Hepatocyte (in vitro differentiated cells): ENCODE measurements around the gene PDE4D. TPM values are rescaled to one million over a fixed set of nuclear protein-coding genes. Genes with fewer than 3 reads are reported as not detected.

Experiments used
- DNase-seq: peaks from one replicate; pipeline ENCODE4 v3.0.0-alpha.2; 2016; ENCODE audit warnings: low spot score
- H2AFZ ChIP-seq: fragments of 200-600 bp; sonication (generic); 2 replicates; pipeline ENCODE4 v1.6.0; 2016; ENCODE audit warnings: antibody characterized with exemption, mild to moderate bottlenecking
- H3K27ac ChIP-seq: fragments of 200-600 bp; sonication (generic); 2 replicates; pipeline ENCODE4 v1.5.1; 2016; ENCODE audit warnings: mild to moderate bottlenecking
- H3K27me3 ChIP-seq: fragments of 200-600 bp; sonication (generic); 2 replicates; pipeline ENCODE4 v1.6.1; 2016
- H3K36me3 ChIP-seq: fragments of 200-600 bp; sonication (generic); replicated peaks from 2 replicates; pipeline ENCODE4 v1.5.1; 2016; ENCODE audit warnings: low read depth; ENCODE audit not compliant: insufficient read depth
- H3K4me1 ChIP-seq: fragments of 200-600 bp; sonication (generic); 2 replicates; pipeline ENCODE4 v1.5.1; 2016; ENCODE audit warnings: mild to moderate bottlenecking, moderate library complexity; ENCODE audit not compliant: insufficient read depth
- H3K4me2 ChIP-seq: fragments of 200-600 bp; sonication (generic); 2 replicates; pipeline ENCODE4 v1.6.0; 2016
- H3K4me3 ChIP-seq: fragments of 200-600 bp; sonication (generic); 2 replicates; pipeline ENCODE4 v1.5.1; 2016; ENCODE audit warnings: mild to moderate bottlenecking
- H3K79me2 ChIP-seq: fragments of 200-600 bp; sonication (generic); 2 replicates; pipeline ENCODE4 v1.6.0; 2017; ENCODE audit warnings: mild to moderate bottlenecking
- H3K9me2 ChIP-seq: fragments of 200-600 bp; sonication (generic); replicated peaks from 2 replicates; pipeline ENCODE4 v1.6.0; 2017; ENCODE audit warnings: mild to moderate bottlenecking; ENCODE audit not compliant: insufficient read depth
- H3K9me3 ChIP-seq: fragments of 200-600 bp; sonication (generic); 2 replicates; pipeline ENCODE4 v1.5.1; 2016; ENCODE audit warnings: low read depth, mild to moderate bottlenecking
- H4K20me1 ChIP-seq: fragments of 200-600 bp; sonication (generic); 2 replicates; pipeline ENCODE4 v1.6.0; 2016; ENCODE audit warnings: mild to moderate bottlenecking; ENCODE audit not compliant: insufficient read depth, poor library complexity, severe bottlenecking
- CTCF ChIP-seq: fragments of 200-600 bp; sonication (generic); IDR thresholded peaks from 2 replicates; pipeline ENCODE4 v1.5.1; 2016; ENCODE audit warnings: antibody characterized with exemption, mild to moderate bottlenecking; ENCODE audit not compliant: poor library complexity
- EZH2 ChIP-seq: fragments of 200-600 bp; sonication (generic); IDR thresholded peaks from 2 replicates; pipeline ENCODE4 v1.6.1; 2016; ENCODE audit warnings: antibody characterized with exemption, mild to moderate bottlenecking, borderline replicate concordance
- EZH2phosphoT487 ChIP-seq: fragments of 200-600 bp; sonication (generic); IDR thresholded peaks from one replicate; pipeline ENCODE4 v1.6.1; 2018; ENCODE audit warnings: antibody characterized with exemption, mild to moderate bottlenecking, low read depth, moderate library complexity; ENCODE audit not compliant: unreplicated experiment, severe bottlenecking
- whole genome bisulfite sequencing: methylation state at CpG from one replicate; pipeline ENCODE4 v1.1.6; 2016; ENCODE audit warnings: low lambda C conversion rate; ENCODE audit errors: missing lambda C conversion rate; 5-methylcytosine and 5-hydroxymethylcytosine counted together
- polyA plus RNA-seq: library from polyadenylated mRNA; unstranded; fragments of >200 nt; fragmentation: Nextera tagmentation; extraction: Ambion mirVana; gene quantifications from 2 replicates; pipeline ENCODE4 v1.2.1, GENCODE V29; 2016
- total RNA-seq: library from RNA; depleted of rRNA; stranded (reverse); fragments of >200 nt; gene quantifications from 2 replicates; pipeline ENCODE4 v1.2.3, GENCODE V29; 2014

PDE4D gene
- total and polyA plus RNA-seq, 2 experiments from 2014 or later = 14.5 to 45.2 TPM

- WGBS = 96% methylated on average over 3 of the region's 3 CpGs
- TF ChIP-seq EZH2phosphoT487 (no peak), EZH2 (no peak), CTCF (no peak)
- no peaks in the 10 kb centered on the region for H3K27me3 ChIP-seq
These were observed 838.5 kb downstream of the PDE4D start for GRCh38 chr5:59054963-59055528.

GRCh38 chr5:59051951-59052350, 841.6 kb downstream of the PDE4D start:
- Histone ChIP-seq H3K9me3 (no peaks in the 10 kb centered on the region), H3K79me2 (no peaks in the 10 kb centered on the region), H3K4me2 (no peak overlapping the region), H4K20me1 (no peaks in the 10 kb centered on the region), H3K27me3 (no peaks in the 10 kb centered on the region), H3K4me3 (no peak overlapping the region), H3K36me3 (no peaks in the 10 kb centered on the region), H2AFZ (no peak overlapping the region), H3K4me1 (no peaks in the 10 kb centered on the region), H3K9me2 (no peaks in the 10 kb centered on the region), H3K27ac (no peak overlapping the region)
- no peak for TF ChIP-seq EZH2phosphoT487
- no peak for TF ChIP-seq CTCF
- no peak for TF ChIP-seq EZH2
- WGBS = 79% methylated on average over 3 of the region's 3 CpGs
- no peak for DNase-seq

More at GRCh38 chr5:59054963-59055528, 838.5 kb downstream of the PDE4D start:
- H4K20me1 ChIP-seq = no peaks in the 10 kb centered on the region
- H2AFZ ChIP-seq = no peak overlapping the region
- no peaks in the 10 kb centered on the region for H3K36me3 ChIP-seq
- no peak overlapping the region for H3K4me2 ChIP-seq
- no peaks in the 10 kb centered on the region for H3K9me3 ChIP-seq
- no peak for DNase-seq
- no peak overlapping the region for H3K27ac ChIP-seq
- H3K79me2 ChIP-seq = no peaks in the 10 kb centered on the region
- no peaks in the 10 kb centered on the region for H3K4me1 ChIP-seq
- H3K9me2 ChIP-seq = no peaks in the 10 kb centered on the region
- no peak overlapping the region for H3K4me3 ChIP-seq

GRCh38 chr5:59049095-59049494, 844.4 kb downstream of the PDE4D start:
- no peak overlapping the region for H3K4me3 ChIP-seq
- WGBS = 9% methylated on average over 2 of the region's 2 CpGs
- no peaks in the 10 kb centered on the region for H3K9me2 ChIP-seq
- no peaks in the 10 kb centered on the region for H3K4me1 ChIP-seq
- no peak for DNase-seq
- H3K4me2 ChIP-seq = peak overlapping the region; percentile 9
- no peaks in the 10 kb centered on the region for H3K79me2 ChIP-seq
- no peaks in the 10 kb centered on the region for H4K20me1 ChIP-seq
- no peaks in the 10 kb centered on the region for H3K27me3 ChIP-seq
- H3K9me3 ChIP-seq = no peaks in the 10 kb centered on the region
- no peaks in the 10 kb centered on the region for H3K36me3 ChIP-seq
- H3K27ac ChIP-seq = no peak overlapping the region
- H2AFZ ChIP-seq = no peak overlapping the region
- no peak for TF ChIP-seq EZH2phosphoT487
- no peak for TF ChIP-seq CTCF
- TF ChIP-seq EZH2 = no peak
